ENCODE measurements around the gene EXT2.

DNA sequence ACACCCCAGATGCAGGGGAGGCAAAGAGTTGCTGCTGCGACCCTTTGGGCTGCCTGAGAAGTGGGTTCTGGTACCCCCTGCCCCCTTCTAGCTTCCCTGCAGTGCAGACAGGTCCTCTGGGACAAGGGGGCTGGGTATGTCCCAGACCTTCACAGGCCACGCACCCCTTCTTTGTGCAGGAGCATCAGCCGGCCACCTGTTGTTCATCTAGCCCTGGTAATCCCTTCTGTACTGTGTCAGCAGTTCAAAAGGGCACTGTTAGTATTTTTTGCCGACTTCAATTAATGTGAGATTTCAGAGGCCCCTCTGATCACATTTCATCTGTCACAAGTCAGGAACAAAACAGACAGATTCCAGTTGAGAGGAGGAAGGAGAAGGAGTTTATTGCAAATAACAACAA, 164.6 kb downstream of the EXT2 start:
- TF ChIP-seq, protein P1, sequence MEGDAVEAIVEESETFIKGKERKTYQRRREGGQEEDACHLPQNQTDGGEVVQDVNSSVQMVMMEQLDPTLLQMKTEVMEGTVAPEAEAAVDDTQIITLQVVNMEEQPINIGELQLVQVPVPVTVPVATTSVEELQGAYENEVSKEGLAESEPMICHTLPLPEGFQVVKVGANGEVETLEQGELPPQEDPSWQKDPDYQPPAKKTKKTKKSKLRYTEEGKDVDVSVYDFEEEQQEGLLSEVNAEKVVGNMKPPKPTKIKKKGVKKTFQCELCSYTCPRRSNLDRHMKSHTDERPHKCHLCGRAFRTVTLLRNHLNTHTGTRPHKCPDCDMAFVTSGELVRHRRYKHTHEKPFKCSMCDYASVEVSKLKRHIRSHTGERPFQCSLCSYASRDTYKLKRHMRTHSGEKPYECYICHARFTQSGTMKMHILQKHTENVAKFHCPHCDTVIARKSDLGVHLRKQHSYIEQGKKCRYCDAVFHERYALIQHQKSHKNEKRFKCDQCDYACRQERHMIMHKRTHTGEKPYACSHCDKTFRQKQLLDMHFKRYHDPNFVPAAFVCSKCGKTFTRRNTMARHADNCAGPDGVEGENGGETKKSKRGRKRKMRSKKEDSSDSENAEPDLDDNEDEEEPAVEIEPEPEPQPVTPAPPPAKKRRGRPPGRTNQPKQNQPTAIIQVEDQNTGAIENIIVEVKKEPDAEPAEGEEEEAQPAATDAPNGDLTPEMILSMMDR (IDR thresholded peaks at IDR 0.05; ENCODE audit: low read length) = no peak
- no peak for TF ChIP-seq EZH2 (optimal IDR thresholded peaks at IDR 0.05; ENCODE audit: low read depth, low read length)

Data from MM.1S (cell line).